Endothelial cell of umbilical vein (primary cell): ENCODE measurements around the gene CCDC74A. TPM values are rescaled to one million over a fixed set of nuclear protein-coding genes. Genes with fewer than 3 reads are reported as not detected.
"Not testable (repeated sequence)": the region's sequence is repeated elsewhere in the genome, so short reads cannot be mapped to it uniquely, and the experiment has no call there.

ENCODE experiments used
- BruUV-seq: library from RNA; stranded (reverse); fragments of 400-500 nt; replicated peaks from 2 replicates; lab custom pipeline; 2021; lab: Mats Ljungman, UMichigan
- CTCF ChIA-PET: fragments of 300-600, 350-600 bp; sonication (Branson Sonifier 250); formaldehyde crosslinking; loops from one replicate; lab custom pipeline; 2021; ENCODE audit warnings: antibody characterized with exemption, inconsistent platforms; lab: Charles Lee
- POLR2A ChIA-PET: fragments of 300-600, 350-600 bp; sonication (Branson Sonifier 250); formaldehyde crosslinking; loops from one replicate; lab custom pipeline; 2021; ENCODE audit warnings: antibody characterized with exemption, inconsistent platforms; lab: Charles Lee
- DNase-seq: peaks from one replicate; pipeline ENCODE4 v3.0.0-alpha.2; 2011; ENCODE audit warnings: low read depth, low spot score
- FAIRE-seq: peaks from 2 replicates; lab custom pipeline; 2011; peaks lifted over from hg19 to GRCh38; lab: Jason Lieb, UNC
- H2AFZ ChIP-seq: 2 replicates; pipeline ENCODE4 v1.6.0; 2012; ENCODE audit warnings: low read depth, low read length, control low read depth, inconsistent platforms
- H3K27ac ChIP-seq: 2 replicates; pipeline ENCODE4 v1.5.1; 2011; ENCODE audit warnings: low read depth, mild to moderate bottlenecking, control low read depth, low read length, moderate library complexity; ENCODE audit not compliant: insufficient read depth
- H3K27me3 ChIP-seq, 2 experiments: 2 replicates each; pipeline versions ENCODE4 v1.6.0 to v1.6.1; 2011; ENCODE audit warnings: low read length in 2 of 2, mixed read lengths in 1 of 2; ENCODE audit not compliant: control insufficient read depth in 2 of 2, insufficient read depth in 2 of 2
- H3K36me3 ChIP-seq, 2 experiments: 2 replicates in 1 of 2; 3 replicates in 1 of 2; pipeline ENCODE4 v1.5.1; 2011; ENCODE audit warnings: low read length in 2 of 2, mild to moderate bottlenecking in 1 of 2, moderate library complexity in 1 of 2; ENCODE audit not compliant: control insufficient read depth in 2 of 2, insufficient read depth in 2 of 2; ENCODE audit errors: extremely low read depth in 1 of 2
- H3K4me1 ChIP-seq: 3 replicates; pipeline ENCODE4 v1.5.1; 2011; ENCODE audit warnings: mild to moderate bottlenecking, low read length; ENCODE audit not compliant: control insufficient read depth, insufficient read depth; ENCODE audit errors: extremely low read depth
- H3K4me2 ChIP-seq: 2 replicates; pipeline ENCODE4 v1.6.1; 2011; ENCODE audit warnings: low read length, control low read depth, mixed read lengths; ENCODE audit not compliant: insufficient read depth
- H3K4me3 ChIP-seq, 3 experiments: fragments of 200-600 bp in 1 of 3; sonication (generic), shearing (Covaris generic) in 1 of 3; replicated peaks in 1 of 3; 2 replicates each; pipeline ENCODE4 v1.5.1; 2011 to 2016; ENCODE audit warnings: control low read depth in 3 of 3, low read length in 3 of 3, mild to moderate bottlenecking in 2 of 3, inconsistent platforms in 1 of 3, low read depth in 1 of 3, moderate library complexity in 1 of 3; ENCODE audit not compliant: insufficient read depth in 1 of 3
- H3K79me2 ChIP-seq: 2 replicates; pipeline ENCODE4 v1.6.0; 2012; ENCODE audit warnings: low read length, inconsistent platforms; ENCODE audit not compliant: control insufficient read depth, insufficient read depth
- H3K9ac ChIP-seq: replicated peaks from 2 replicates; pipeline ENCODE3; 2011; ENCODE audit warnings: low read length, control low read depth; ENCODE audit not compliant: insufficient read depth; ENCODE audit errors: extremely low read depth
- H3K9me1 ChIP-seq: replicated peaks from 3 replicates; pipeline ENCODE4 v1.6.0; 2011; ENCODE audit warnings: mild to moderate bottlenecking, low read length; ENCODE audit not compliant: control insufficient read depth, insufficient read depth; ENCODE audit errors: extremely low read depth
- H3K9me3 ChIP-seq: replicated peaks from 2 replicates; pipeline ENCODE4 v1.5.1; 2012; ENCODE audit warnings: low read length, inconsistent platforms; ENCODE audit not compliant: control insufficient read depth, insufficient read depth
- H4K20me1 ChIP-seq: replicated peaks from 2 replicates; pipeline ENCODE3; 2011; ENCODE audit warnings: mild to moderate bottlenecking, low read length; ENCODE audit not compliant: control insufficient read depth, insufficient read depth; ENCODE audit errors: extremely low read depth
- dilution Hi-C: fragments of 300-500 bp; cut with MboI; formaldehyde crosslinking; loops from one replicate; pipeline ENCODE4 v1.15.0; 2019; ENCODE audit warnings: low sequenced_read_pairs; ENCODE audit not compliant: extremely low pct_ligation_motif_present
- intact Hi-C: fragments of 100-400 bp; cut with micrococcal nuclease; formaldehyde crosslinking; loops from one replicate; pipeline ENCODE4 v1.10.0; 2022
- polyA plus RNA-seq, 4 experiments: library from polyadenylated mRNA; depleted of rRNA in 3 of 4; stranded (reverse) in 3 of 4; unstranded in 1 of 4; fragments of >200 nt; gene quantifications; 2 replicates each; pipeline versions ENCODE4 v1.2.1 to v1.2.3, GENCODE V29; 2011 to 2012; ENCODE audit warnings: missing spikeins in 1 of 4
- total RNA-seq: library from RNA; stranded (reverse); gene quantifications from 2 replicates; pipeline ENCODE4 v1.2.3, GENCODE V29; 2021

Gene CCDC74A
- total and polyA plus RNA-seq, 2 donors (not counting 3 experiments of a cell fraction or from before 2014, with no cell fraction given) = 7.0 to 11.7 TPM

DNA sequence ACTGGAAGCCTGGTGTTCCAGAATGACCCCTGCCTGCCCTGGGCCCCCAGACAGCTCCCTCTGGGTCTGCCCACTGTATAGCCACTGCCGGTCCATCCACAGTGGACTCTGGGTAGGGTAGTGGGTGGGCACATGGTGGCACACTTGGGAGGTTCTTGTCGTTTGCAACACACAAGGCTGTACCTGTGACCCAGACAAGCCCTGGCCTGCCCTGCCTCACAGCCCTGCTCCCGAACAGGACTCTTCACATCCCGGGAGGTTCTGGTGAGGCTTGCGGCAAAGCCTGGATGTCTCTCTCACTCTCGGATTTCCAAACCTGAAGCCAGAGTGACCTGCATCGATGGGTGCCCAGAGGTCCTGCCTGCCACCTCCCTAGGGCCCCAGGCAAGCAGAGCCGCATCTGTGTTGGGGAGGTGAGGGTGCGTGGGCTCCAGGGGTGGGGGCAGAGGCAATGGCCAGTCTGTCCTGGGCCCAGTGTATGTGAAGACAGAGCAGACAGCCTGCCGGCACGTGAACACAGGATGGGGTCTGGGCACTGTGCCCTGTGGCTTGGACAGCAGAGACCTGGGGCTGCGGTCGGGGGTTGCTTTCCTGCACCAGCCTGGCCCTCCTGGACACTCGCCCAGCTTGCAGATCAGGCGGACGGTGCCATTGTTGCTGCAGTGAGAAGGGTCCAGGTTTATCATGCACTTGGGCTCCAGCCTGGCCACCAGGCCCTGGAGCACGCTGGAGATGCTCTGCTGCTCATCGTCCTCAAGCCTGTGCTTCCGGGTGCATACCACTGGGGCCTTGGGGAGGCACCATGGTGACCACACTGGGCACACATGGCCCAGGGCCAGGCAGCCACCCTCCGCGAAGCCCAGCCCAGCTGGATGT lies 8.5 kb downstream of the CCDC74A start:
- H3K9me1 ChIP-seq, H3K9ac ChIP-seq, H3K36me3 ChIP-seq, H3K4me3 ChIP-seq, intact Hi-C loops, CTCF ChIA-PET, BruUV-seq, H3K27me3 ChIP-seq, H3K27ac ChIP-seq, H3K9me3 ChIP-seq, FAIRE-seq, H3K4me1 ChIP-seq, dilution Hi-C loops, H2AFZ ChIP-seq, DNase-seq, H3K79me2 ChIP-seq, H4K20me1 ChIP-seq, H3K4me2 ChIP-seq, POLR2A ChIA-PET: not testable (repeated sequence)

DNA sequence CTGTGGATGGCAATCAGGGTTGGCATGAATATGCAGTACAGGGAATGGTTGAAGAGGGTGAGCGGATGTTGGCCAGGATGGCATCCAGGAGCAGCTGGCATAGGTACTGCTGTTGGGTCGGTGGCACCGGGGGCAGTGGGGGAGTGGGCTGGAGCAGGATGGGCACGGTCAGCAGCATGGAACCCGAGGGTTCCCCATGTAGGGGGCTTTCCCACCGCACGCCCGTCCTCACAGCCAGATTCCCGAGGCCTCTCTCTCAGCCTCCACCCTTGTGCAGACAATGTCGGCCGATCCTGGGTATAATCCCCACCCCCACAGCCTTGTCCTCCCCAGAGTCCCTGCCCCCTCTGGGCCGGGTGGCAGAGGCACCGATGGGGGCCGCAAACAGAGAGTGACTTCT lies 9.2 kb downstream of the CCDC74A start:
- H3K36me3 ChIP-seq, POLR2A ChIA-PET, FAIRE-seq, H3K79me2 ChIP-seq, H3K4me1 ChIP-seq, intact Hi-C loops, H3K27me3 ChIP-seq, H4K20me1 ChIP-seq, DNase-seq, H3K9me3 ChIP-seq, H3K4me2 ChIP-seq, H3K9me1 ChIP-seq, H3K4me3 ChIP-seq, BruUV-seq, dilution Hi-C loops, H3K27ac ChIP-seq, CTCF ChIA-PET, H3K9ac ChIP-seq, H2AFZ ChIP-seq: not testable (repeated sequence)

DNA sequence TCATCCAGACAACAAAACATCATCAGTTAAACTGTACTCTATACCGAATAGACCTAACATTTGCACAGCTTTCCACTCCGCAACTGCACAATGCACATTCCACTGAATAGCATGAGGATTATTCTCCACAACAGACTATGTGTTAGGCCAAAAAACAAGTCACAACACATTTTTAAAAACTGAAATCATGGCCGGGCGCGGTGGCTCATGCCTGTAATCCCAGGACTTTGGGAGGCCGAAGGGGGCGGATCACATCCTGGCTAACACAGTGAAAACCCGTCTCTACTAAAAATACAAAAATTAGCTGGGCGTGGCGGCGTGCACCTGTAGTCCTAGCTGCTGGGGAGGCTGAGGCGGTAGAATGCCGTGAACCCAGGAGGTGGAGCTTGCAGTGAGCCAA lies 11.2 kb downstream of the CCDC74A start:
- CTCF ChIA-PET = interaction anchor here (1.1 kb wide), 1 partner anchor 9 kb away, joined by 3 read pairs; no protein-coding TSS in a partner anchor
- H3K79me2 ChIP-seq, H3K27me3 ChIP-seq, intact Hi-C loops, H3K27ac ChIP-seq, POLR2A ChIA-PET, H4K20me1 ChIP-seq, H3K4me3 ChIP-seq, H3K36me3 ChIP-seq, H3K9me3 ChIP-seq, dilution Hi-C loops, FAIRE-seq, H3K4me1 ChIP-seq, H3K9me1 ChIP-seq, H3K9ac ChIP-seq, BruUV-seq, DNase-seq, H3K4me2 ChIP-seq, H2AFZ ChIP-seq: not testable (repeated sequence)
